Common myeloid progenitor, CD34-positive (primary cell): ENCODE measurements around the gene SERTAD3.

ENCODE experiments used
- CTCF ChIA-PET: fragments of 350-600 bp; sonication (Branson Sonifier 250); formaldehyde crosslinking; loops from one replicate; lab custom pipeline; 2021; ENCODE audit warnings: antibody characterized with exemption; lab: Charles Lee
- POLR2A ChIA-PET: fragments of 350-600 bp; sonication (Branson Sonifier 250); formaldehyde crosslinking; loops from one replicate; lab custom pipeline; 2021; ENCODE audit warnings: antibody characterized with exemption; lab: Charles Lee
- DNase-seq, 3 donors: peaks; one replicate each; pipeline versions ENCODE4 v3.0.0 to v3.0.0-alpha.2; 2013
- H3K27ac ChIP-seq, 2 experiments: 1 replicate in 1 of 2; 2 replicates in 1 of 2; pipeline ENCODE4 v1.7.0; 2013; ENCODE audit warnings: inconsistent platforms in 2 of 2, low read length in 2 of 2, mild to moderate bottlenecking in 2 of 2, low read depth in 1 of 2, moderate library complexity in 1 of 2; ENCODE audit not compliant: severe bottlenecking in 2 of 2, insufficient read depth in 1 of 2, poor library complexity in 1 of 2
- H3K27me3 ChIP-seq, 5 experiments: replicated peaks in 2 of 5; 1 replicate in 3 of 5; 2 replicates in 2 of 5; pipeline versions ENCODE4 v1.6.1 to v1.7.0; 2013; ENCODE audit warnings: low read length in 4 of 5, mild to moderate bottlenecking in 2 of 5, moderate library complexity in 2 of 5, inconsistent platforms in 1 of 5; ENCODE audit not compliant: insufficient read depth in 5 of 5, control insufficient read depth in 4 of 5
- H3K36me3 ChIP-seq, 4 experiments: 1 replicate in 2 of 4; 2 replicates in 2 of 4; pipeline versions ENCODE4 v1.6.1 to v1.7.0; 2013; ENCODE audit warnings: low read length in 3 of 4, control low read depth in 1 of 4, mild to moderate bottlenecking in 1 of 4; ENCODE audit not compliant: control insufficient read depth in 4 of 4, insufficient read depth in 4 of 4
- H3K4me1 ChIP-seq, 4 experiments: 1 replicate in 3 of 4; 2 replicates in 1 of 4; pipeline versions ENCODE4 v1.6.1 to v1.7.1; 2013; ENCODE audit warnings: low read length in 3 of 4, mild to moderate bottlenecking in 3 of 4, control low read depth in 1 of 4, inconsistent platforms in 1 of 4, moderate library complexity in 1 of 4; ENCODE audit not compliant: control insufficient read depth in 4 of 4, insufficient read depth in 4 of 4; ENCODE audit errors: control extremely low read depth in 1 of 4
- H3K4me3 ChIP-seq, 7 experiments: 1 replicate in 4 of 7; 2 replicates in 3 of 7; pipeline versions ENCODE4 v1.5.1 to v1.7.0; 2013; ENCODE audit warnings: mild to moderate bottlenecking in 7 of 7, low read length in 6 of 7, moderate library complexity in 6 of 7, inconsistent platforms in 2 of 7, low read depth in 2 of 7, control low read depth in 1 of 7; ENCODE audit not compliant: insufficient read depth in 4 of 7, control insufficient read depth in 1 of 7; ENCODE audit errors: extremely low read depth in 1 of 7
- H3K9me3 ChIP-seq, 5 experiments: 1 replicate in 4 of 5; 2 replicates in 1 of 5; pipeline versions ENCODE4 v1.6.1 to v1.7.1; 2013; ENCODE audit warnings: low read length in 4 of 5, mild to moderate bottlenecking in 2 of 5, inconsistent platforms in 1 of 5, low read depth in 1 of 5, moderate library complexity in 1 of 5; ENCODE audit not compliant: control insufficient read depth in 4 of 5, insufficient read depth in 2 of 5; ENCODE audit errors: control extremely low read depth in 1 of 5
- WGBS: methylation state at CpG from one replicate; pipeline ENCODE4 v1.1.5; 2013; ENCODE audit not compliant: insufficient coverage; 5-methylcytosine and 5-hydroxymethylcytosine counted together

The SERTAD3 gene

DNA sequence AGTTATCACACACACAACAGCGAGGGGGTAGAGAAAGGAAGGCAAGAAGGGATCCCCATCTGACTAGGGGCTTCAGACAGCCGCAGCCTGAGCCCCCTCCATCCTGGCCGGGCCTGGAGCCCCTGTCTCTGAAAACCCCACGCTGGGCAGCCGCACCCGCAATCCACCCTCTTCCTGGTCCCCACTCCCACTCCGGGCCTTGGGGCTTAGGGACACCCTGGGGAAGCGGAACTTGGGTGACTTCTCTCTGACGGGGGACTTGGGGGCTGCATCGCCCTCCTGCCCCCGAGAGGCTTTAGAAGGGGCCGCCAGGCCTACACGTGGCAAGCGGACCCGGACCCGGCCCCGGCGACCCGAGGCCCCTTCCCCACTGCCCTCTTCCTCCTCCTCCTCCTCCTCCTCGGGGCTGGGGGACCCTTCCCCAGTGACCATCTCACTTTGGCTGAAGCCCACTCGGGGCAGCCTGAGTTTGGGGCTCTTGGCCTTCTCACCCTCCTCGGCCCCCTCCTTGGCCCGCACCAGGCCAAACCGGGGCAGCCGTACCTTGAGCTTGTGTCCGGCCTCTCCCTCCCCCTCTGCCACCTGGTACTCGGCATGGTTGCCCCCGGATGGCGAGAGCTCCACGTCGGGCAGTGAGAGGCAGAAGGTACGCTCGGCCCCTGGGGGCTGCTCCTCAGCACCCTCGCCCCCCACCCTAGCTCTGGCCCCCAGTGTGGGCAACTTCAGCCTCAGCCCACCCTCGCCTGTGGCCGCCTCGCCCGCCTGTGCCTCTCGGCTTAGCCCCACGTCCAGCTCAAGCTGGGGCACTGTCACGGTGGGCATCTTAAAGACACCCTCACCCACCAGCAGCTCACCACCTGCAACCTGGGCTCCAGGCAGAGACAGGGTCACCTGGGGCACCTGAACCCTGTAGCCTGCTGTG is 50.0 kb downstream of the SERTAD3 start:
- POLR2A ChIA-PET = no interaction called here
- H3K9me3 ChIP-seq = no peaks in the 10 kb centered on the region

DNA sequence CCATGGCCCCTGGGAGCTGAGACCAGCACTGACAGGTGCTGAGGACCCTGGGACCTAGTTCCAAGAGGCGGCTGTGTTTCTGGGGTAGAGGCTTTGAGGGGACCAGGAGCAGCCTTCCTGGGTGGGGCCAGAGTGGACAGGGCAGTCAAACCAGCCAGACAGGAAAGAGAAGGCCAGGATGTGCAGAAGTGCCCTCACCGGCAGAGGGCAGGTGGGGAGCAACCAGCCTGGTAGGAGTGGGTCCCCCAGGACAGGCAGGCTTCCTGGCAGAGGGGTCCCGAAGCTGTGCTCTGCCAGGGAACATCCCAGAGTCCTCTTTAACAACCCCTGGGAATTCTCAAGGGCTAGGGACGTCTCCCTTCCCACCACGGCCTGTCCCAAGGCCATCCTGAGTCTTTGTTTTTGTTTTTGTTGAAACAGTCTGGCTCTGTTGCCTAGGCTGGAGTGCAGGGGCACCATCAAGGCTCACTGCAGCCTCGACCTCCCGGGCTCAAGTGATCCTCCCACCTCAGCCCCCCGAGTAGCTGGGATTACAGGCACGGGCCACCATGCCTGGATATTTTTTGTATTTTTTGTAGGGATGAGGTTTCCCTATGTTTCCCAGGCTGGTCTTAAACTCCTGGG is 51.1 kb downstream of the SERTAD3 start:
- POLR2A ChIA-PET = no interaction called here
- Histone ChIP-seq H3K4me1 (peaks cover 0 to 3% (median 0%) of the 10 kb centered on the region in 4 experiments), H3K36me3 (no peaks in the 10 kb centered on the region), H3K27ac (no peak overlapping the region), H3K4me3 (no peak overlapping the region), H3K27me3 (no peaks in the 10 kb centered on the region), H3K9me3 (no peaks in the 10 kb centered on the region)
- CTCF ChIA-PET = no interaction called here
- WGBS = 93% methylated on average over 5 of the region's 9 CpGs
- DNase-seq = no peak

More for the DNA sequence above, 50.0 kb downstream of the SERTAD3 start:
- WGBS = 97% methylated on average over 34 of the region's 41 CpGs
- H3K4me1 ChIP-seq = peaks cover 0 to 10% (median 6%) of the 10 kb centered on the region in 4 experiments
- H3K27ac ChIP-seq = no peak overlapping the region
- CTCF ChIA-PET = no interaction called here
- H3K4me3 ChIP-seq = no peak overlapping the region
- no peaks in the 10 kb centered on the region for H3K36me3 ChIP-seq
- DNase-seq = no peak
- no peaks in the 10 kb centered on the region for H3K27me3 ChIP-seq

DNA sequence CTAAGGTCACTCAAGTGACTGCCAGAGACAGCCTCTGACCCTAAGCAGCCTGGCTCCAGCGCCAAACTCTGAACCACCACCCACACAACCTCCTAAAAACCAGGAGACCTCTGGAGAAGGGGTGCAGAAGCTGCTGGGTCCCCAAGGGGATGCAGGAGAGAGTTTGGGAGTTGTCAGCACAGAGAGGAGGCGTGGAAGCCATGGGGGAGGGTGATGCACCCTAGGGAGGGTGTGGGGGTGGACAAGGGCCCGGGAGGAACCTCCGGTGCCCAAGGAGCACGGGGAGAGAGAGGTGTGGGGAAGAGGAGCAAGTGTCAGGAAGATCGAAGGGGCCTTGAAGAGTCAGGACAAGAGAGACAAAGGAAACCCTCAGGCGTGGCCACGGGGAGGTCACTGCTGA is 52.0 kb downstream of the SERTAD3 start:
- CTCF ChIA-PET = no interaction called here
- POLR2A ChIA-PET = no interaction called here

More for the DNA sequence above, 52.0 kb downstream of the SERTAD3 start:
- no peak overlapping the region for H3K4me3 ChIP-seq
- DNase-seq = no peak
- no peaks in the 10 kb centered on the region for H3K4me1 ChIP-seq
- no peak overlapping the region for H3K27ac ChIP-seq
- no peaks in the 10 kb centered on the region for H3K9me3 ChIP-seq
- no peaks in the 10 kb centered on the region for H3K36me3 ChIP-seq
- no peaks in the 10 kb centered on the region for H3K27me3 ChIP-seq
- 88% methylated on average over 7 of the region's 8 CpGs for WGBS
